HFFc6 (cell line): ENCODE data around the gene GABRB2. TPM values are rescaled to one million over a fixed set of nuclear protein-coding genes. Genes with fewer than 3 reads are reported as not detected.

Experiments used
- DNase-seq: peaks from one replicate; pipeline ENCODE4 v3.0.0-alpha.2; 2018
- H3K27ac Mint-ChIP-seq: 2 replicates; pipeline ENCODE4 v1.8.0; 2020; ENCODE audit warnings: mild to moderate bottlenecking, mixed read lengths
- H3K27me3 Mint-ChIP-seq: 2 replicates; pipeline ENCODE4 v1.8.0; 2021; ENCODE audit warnings: mild to moderate bottlenecking, moderate library complexity, mixed read lengths; ENCODE audit not compliant: insufficient read depth
- H3K36me3 Mint-ChIP-seq: 2 replicates; pipeline ENCODE4 v1.8.0; 2021; ENCODE audit warnings: low read depth, mixed read lengths
- H3K4me1 Mint-ChIP-seq: 2 replicates; pipeline ENCODE4 v1.8.0; 2020; ENCODE audit warnings: low read depth, mixed read lengths
- H3K4me3 Mint-ChIP-seq: 2 replicates; pipeline ENCODE4 v1.8.0; 2020; ENCODE audit warnings: mild to moderate bottlenecking, moderate library complexity, mixed read lengths
- H3K9me3 Mint-ChIP-seq: 2 replicates; pipeline ENCODE4 v1.8.0; 2020; ENCODE audit warnings: mild to moderate bottlenecking, mixed read lengths
- CTCF ChIP-seq: fragments of 200-600 bp; sonication (generic); IDR thresholded peaks from 2 replicates; pipeline ENCODE4 v1.5.0; 2021; ENCODE audit warnings: antibody characterized with exemption, mild to moderate bottlenecking
- total RNA-seq, 6 experiments: library from RNA; stranded (reverse); fragmentation: NEBNext Ultra II Directional; extraction: Animal tissue kit (Norgen Biotek cat#: 25700); gene quantifications; 2 replicates in 1 of 6; 3 replicates in 5 of 6; pipeline ENCODE4 v1.2.3, GENCODE V29; 2021

GABRB2 gene
- total RNA-seq, 6 experiments from 2014 or later, result not detected

GRCh38 chr5:161333194-161333880 lies 213.2 kb downstream of the GABRB2 start:
- peaks cover 22% of the 10 kb centered on the region for H3K9me3 Mint-ChIP-seq
- H3K4me1 Mint-ChIP-seq, result no peaks in the 10 kb centered on the region
- H3K27ac Mint-ChIP-seq, result no peak overlapping the region

GRCh38 chr5:161332343-161332742 lies 214.2 kb downstream of the GABRB2 start:
- Mint-ChIP-seq H3K4me1 (no peaks in the 10 kb centered on the region), H3K4me3 (no peak overlapping the region), H3K27me3 (no peaks in the 10 kb centered on the region), H3K27ac (no peak overlapping the region), H3K36me3 (peaks cover 5% of the 10 kb centered on the region; the same call in 1 of the 2 replicates), H3K9me3 (peaks cover 22% of the 10 kb centered on the region)
- no peak for DNase-seq
- no peak for TF ChIP-seq CTCF

More at GRCh38 chr5:161333194-161333880, 213.2 kb downstream of the GABRB2 start:
- no peak for TF ChIP-seq CTCF
- Mint-ChIP-seq H3K27me3 (no peaks in the 10 kb centered on the region), H3K36me3 (peaks cover 5% of the 10 kb centered on the region; the same call in 1 of the 2 replicates), H3K4me3 (no peak overlapping the region)
- no peak for DNase-seq

- Mint-ChIP-seq H3K9me3 (peaks cover 28% of the 10 kb centered on the region), H3K27me3 (no peaks in the 10 kb centered on the region; the same call in 1 of the 2 replicates), H3K36me3 (no peaks in the 10 kb centered on the region), H3K4me1 (no peaks in the 10 kb centered on the region), H3K4me3 (no peak overlapping the region), H3K27ac (no peak overlapping the region)
- no peak for DNase-seq
- no peak for TF ChIP-seq CTCF
Observed at GRCh38 chr5:161314033-161314432, 232.5 kb downstream of the GABRB2 start.

- H3K4me3 Mint-ChIP-seq, result no peak overlapping the region
- no peak for TF ChIP-seq CTCF
Observed at GRCh38 chr5:161312882-161313281, 233.6 kb downstream of the GABRB2 start.

GRCh38 chr5:161311965-161312364 lies 234.6 kb downstream of the GABRB2 start:
- Mint-ChIP-seq H3K9me3 (peaks cover 32% of the 10 kb centered on the region), H3K27me3 (no peaks in the 10 kb centered on the region; the same call in 1 of the 2 replicates), H3K27ac (no peak overlapping the region), H3K36me3 (no peaks in the 10 kb centered on the region), H3K4me1 (no peaks in the 10 kb centered on the region), H3K4me3 (no peak overlapping the region)
- no peak for DNase-seq
- TF ChIP-seq CTCF, result no peak

More at GRCh38 chr5:161312882-161313281, 233.6 kb downstream of the GABRB2 start:
- H3K4me1 Mint-ChIP-seq, result no peaks in the 10 kb centered on the region
- DNase-seq, result no peak
- no peak overlapping the region for H3K27ac Mint-ChIP-seq
- H3K27me3 Mint-ChIP-seq, result no peaks in the 10 kb centered on the region; the same call in 1 of the 2 replicates
- H3K9me3 Mint-ChIP-seq, result peaks cover 32% of the 10 kb centered on the region
- H3K36me3 Mint-ChIP-seq, result no peaks in the 10 kb centered on the region
